H1 (cell line): ENCODE measurements around the gene S100A13. TPM values are rescaled to one million over a fixed set of nuclear protein-coding genes. Genes with fewer than 3 reads are reported as not detected.
A peak's percentile ranks its signal among the peaks of the same experiment; 100 is the strongest.

ENCODE experiments used
- CTCF ChIA-PET: fragments of 300-600 bp; sonication (Branson Sonifier 250); formaldehyde crosslinking; loops from one replicate; lab custom pipeline; 2021; ENCODE audit not compliant: partially characterized antibody; lab: Charles Lee
- POLR2A ChIA-PET: fragments of 300-600 bp; sonication (Branson Sonifier 250); formaldehyde crosslinking; loops from one replicate; lab custom pipeline; 2021; ENCODE audit warnings: inconsistent platforms; ENCODE audit not compliant: partially characterized antibody; lab: Charles Lee
- DNase-seq, 2 experiments: peaks; one replicate each; pipeline versions ENCODE4 v3.0.0 to v3.0.0-alpha.2; 2010 to 2022; ENCODE audit warnings: low spot score in 2 of 2, low read depth in 1 of 2, mixed read lengths in 1 of 2
- FAIRE-seq: peaks from 2 replicates; lab custom pipeline; 2011; peaks lifted over from hg19 to GRCh38; lab: Jason Lieb, UNC
- H2AFZ ChIP-seq: 2 replicates; pipeline ENCODE4 v1.8.1; 2012; ENCODE audit warnings: low read length, inconsistent platforms
- H2AK5ac ChIP-seq: 2 replicates; pipeline ENCODE4 v1.6.1; 2013; ENCODE audit warnings: low read depth, low read length
- H2BK120ac ChIP-seq: replicated peaks from 2 replicates; pipeline ENCODE3; 2013; ENCODE audit warnings: low read depth, low read length, inconsistent platforms
- H2BK12ac ChIP-seq: 2 replicates; pipeline ENCODE4 v1.6.1; 2013; ENCODE audit warnings: low read depth, low read length
- H2BK15ac ChIP-seq: 2 replicates; pipeline ENCODE4 v1.6.1; 2013; ENCODE audit warnings: low read length
- H2BK20ac ChIP-seq: 2 replicates; pipeline ENCODE4 v1.6.1; 2013; ENCODE audit warnings: low read length
- H2BK5ac ChIP-seq: 2 replicates; pipeline ENCODE4 v1.6.1; 2013; ENCODE audit warnings: low read depth, low read length
- H3K14ac ChIP-seq: 2 replicates; pipeline ENCODE4 v1.6.1; 2013; ENCODE audit warnings: inconsistent platforms; ENCODE audit not compliant: insufficient read length
- H3K18ac ChIP-seq: 2 replicates; pipeline ENCODE4 v1.6.1; 2013; ENCODE audit warnings: low read length; ENCODE audit errors: extremely low read depth
- H3K23ac ChIP-seq: 2 replicates; pipeline ENCODE4 v1.6.1; 2013; ENCODE audit warnings: inconsistent platforms; ENCODE audit not compliant: insufficient read length
- H3K23me2 ChIP-seq: 2 replicates; pipeline ENCODE4 v1.6.1; 2013; ENCODE audit warnings: low read depth, low read length
- H3K27ac ChIP-seq: 2 replicates; pipeline ENCODE4 v1.6.1; 2011; ENCODE audit warnings: low read depth, low read length, inconsistent platforms
- H3K27me3 ChIP-seq, 4 experiments: replicated peaks in 1 of 4; 1 replicate in 1 of 4; 2 replicates in 3 of 4; pipeline versions ENCODE4 v1.6.1 to v1.8.1; 2011 to 2013; ENCODE audit warnings: low read length in 3 of 4, mild to moderate bottlenecking in 3 of 4, inconsistent platforms in 2 of 4, mixed read lengths in 2 of 4, moderate library complexity in 1 of 4; ENCODE audit not compliant: control insufficient read depth in 3 of 4, insufficient read depth in 3 of 4; ENCODE audit errors: extremely low read depth in 1 of 4
- H3K36me3 ChIP-seq, 4 experiments: 2 replicates each; pipeline versions ENCODE4 v1.6.1 to v1.8.1; 2011 to 2013; ENCODE audit warnings: mild to moderate bottlenecking in 4 of 4, low read length in 3 of 4, moderate library complexity in 2 of 4, control low read depth in 1 of 4, inconsistent platforms in 1 of 4; ENCODE audit not compliant: insufficient read depth in 4 of 4, control insufficient read depth in 2 of 4
- H3K4ac ChIP-seq: replicated peaks from 2 replicates; pipeline ENCODE3; 2013; ENCODE audit warnings: low read length, low read depth, mixed read lengths, inconsistent platforms; ENCODE audit not compliant: insufficient read length
- H3K4me1 ChIP-seq, 4 experiments: replicated peaks in 1 of 4; 1 replicate in 1 of 4; 2 replicates in 3 of 4; pipeline versions ENCODE4 v1.6.1 to v1.8.1; 2011 to 2013; ENCODE audit warnings: low read length in 3 of 4, inconsistent platforms in 2 of 4, mixed read lengths in 1 of 4; ENCODE audit not compliant: insufficient read depth in 4 of 4, control insufficient read depth in 3 of 4
- H3K4me2 ChIP-seq, 2 experiments: 2 replicates each; pipeline versions ENCODE4 v1.6.1 to v1.8.1; 2011 to 2013; ENCODE audit warnings: low read depth in 2 of 2, low read length in 2 of 2, control low read depth in 1 of 2, inconsistent platforms in 1 of 2, mild to moderate bottlenecking in 1 of 2; ENCODE audit not compliant: insufficient read depth in 1 of 2
- H3K4me3 ChIP-seq, 4 experiments: fragments of 200-600, 300-600 bp in 1 of 4; sonication (generic), shearing (Covaris generic), sonication (Bioruptor Twin) in 1 of 4; 2 replicates each; pipeline versions ENCODE4 v1.5.1 to v1.8.1; 2011 to 2016; ENCODE audit warnings: low read length in 4 of 4, low read depth in 3 of 4, control low read depth in 2 of 4, inconsistent platforms in 2 of 4, mild to moderate bottlenecking in 2 of 4, mixed read lengths in 1 of 4, moderate library complexity in 1 of 4; ENCODE audit not compliant: insufficient read depth in 2 of 4; ENCODE audit errors: extremely low read depth in 1 of 4
- H3K56ac ChIP-seq: replicated peaks from 2 replicates; pipeline ENCODE3; 2013; ENCODE audit warnings: low read depth, mild to moderate bottlenecking, mixed read lengths, low read length, inconsistent platforms; ENCODE audit not compliant: insufficient read length
- H3K79me1 ChIP-seq: 2 replicates; pipeline ENCODE4 v1.6.1; 2013; ENCODE audit warnings: low read depth, low read length, control low read depth
- H3K79me2 ChIP-seq, 2 experiments: 2 replicates each; pipeline versions ENCODE4 v1.6.1 to v1.8.1; 2012 to 2013; ENCODE audit warnings: low read length in 2 of 2, mild to moderate bottlenecking in 2 of 2, inconsistent platforms in 1 of 2; ENCODE audit not compliant: insufficient read depth in 2 of 2, control insufficient read depth in 1 of 2
- H3K9ac ChIP-seq, 4 experiments: replicated peaks in 1 of 4; 1 replicate in 1 of 4; 2 replicates in 3 of 4; pipeline versions ENCODE4 v1.6.1 to v1.8.1; 2011 to 2013; ENCODE audit warnings: low read depth in 3 of 4, low read length in 3 of 4, control low read depth in 2 of 4, mild to moderate bottlenecking in 2 of 4, moderate library complexity in 2 of 4, inconsistent platforms in 1 of 4; ENCODE audit errors: extremely low read depth in 1 of 4
- H3K9me3 ChIP-seq, 2 experiments: 2 replicates each; pipeline versions ENCODE4 v1.6.1 to v1.8.1; 2012 to 2013; ENCODE audit warnings: mild to moderate bottlenecking in 2 of 2, moderate library complexity in 2 of 2, control low read depth in 1 of 2, inconsistent platforms in 1 of 2, low read depth in 1 of 2, low read length in 1 of 2, mixed read lengths in 1 of 2; ENCODE audit not compliant: insufficient read depth in 2 of 2
- H4K20me1 ChIP-seq, 2 experiments: replicated peaks in 1 of 2; 2 replicates each; pipeline versions ENCODE3 to v1.8.1; 2011 to 2013; ENCODE audit warnings: inconsistent platforms in 2 of 2, low read length in 2 of 2, mild to moderate bottlenecking in 1 of 2; ENCODE audit not compliant: insufficient read depth in 2 of 2, control insufficient read depth in 1 of 2
- H4K5ac ChIP-seq: 2 replicates; pipeline ENCODE4 v1.6.1; 2013; ENCODE audit warnings: low read length, low read depth, mixed read lengths, inconsistent platforms; ENCODE audit not compliant: insufficient read length
- H4K8ac ChIP-seq: 2 replicates; pipeline ENCODE4 v1.8.0; 2013; ENCODE audit warnings: mild to moderate bottlenecking, moderate library complexity, low read length, inconsistent platforms; ENCODE audit not compliant: insufficient read depth; ENCODE audit errors: extremely low read depth
- H4K91ac ChIP-seq: replicated peaks from 2 replicates; pipeline ENCODE3; 2013; ENCODE audit warnings: low read length, mixed read lengths, inconsistent platforms; ENCODE audit not compliant: insufficient read length
- BACH1 ChIP-seq: IDR thresholded peaks from 2 replicates; pipeline ENCODE4 v1.6.1; 2012; ENCODE audit warnings: low read length, improper control_type of control experiment
- CREB1 ChIP-seq: IDR thresholded peaks from 2 replicates; pipeline ENCODE4 v1.6.1; 2012; ENCODE audit warnings: inconsistent platforms
- HDAC6 ChIP-seq: IDR thresholded peaks from one replicate; pipeline ENCODE4 v1.7.1; 2012; ENCODE audit warnings: low read depth, mild to moderate bottlenecking, inconsistent platforms, low read length, moderate library complexity
- WGBS, 2 experiments: shearing (Covaris generic) in 1 of 2; methylation state at CpG; one replicate each; pipeline versions ENCODE4 v1.1.6 to v1.1.7; 2013 to 2015; ENCODE audit warnings: low lambda C conversion rate in 2 of 2, mixed read lengths in 2 of 2, inconsistent platforms in 1 of 2, low coverage in 1 of 2, missing lambda C conversion rate in 1 of 2; ENCODE audit not compliant: insufficient replicate concordance in 2 of 2, insufficient coverage in 1 of 2, insufficient read length in 1 of 2; ENCODE audit errors: extremely low coverage in 1 of 2, missing lambda C conversion rate in 1 of 2; 5-methylcytosine and 5-hydroxymethylcytosine counted together
- polyA plus RNA-seq, 7 experiments: library from polyadenylated mRNA; depleted of rRNA in 3 of 7; stranded (reverse) in 5 of 7; unstranded in 2 of 7; fragments of >200 nt in 5 of 7; fragments of 200-250 nt in 2 of 7; gene quantifications; 1 replicate in 5 of 7; 2 replicates in 1 of 7; 4 replicates in 1 of 7; pipeline versions ENCODE4 v1.2.1 to v1.2.3, GENCODE V29; 2011 to 2013; ENCODE audit warnings: missing spikeins in 2 of 7, mixed read lengths in 2 of 7
- total RNA-seq: library from RNA; stranded (reverse); fragmentation: NEBNext Ultra II Directional; extraction: Animal tissue kit (Norgen Biotek cat#: 25700); gene quantifications from 2 replicates; pipeline ENCODE4 v1.2.1, GENCODE V29; 2021

The S100A13 gene
- total and polyA plus RNA-seq, 2 of the 8 experiments (the other 6 are each of a cell fraction or from before 2014, with no cell fraction given): 63.6 to 127 TPM

GRCh38 chr1:153636312-153636711 is 9.0 kb upstream of the S100A13 start:
- H2BK120ac ChIP-seq: no peak overlapping the region
- no peak overlapping the region for H2BK15ac ChIP-seq
- H3K27me3 ChIP-seq: no peaks in the 10 kb centered on the region
- H3K4me2 ChIP-seq: peak overlapping the region in 1 of 2 experiments; percentile 33; a peak in 1 of 4 replicates
- no peak overlapping the region for H2AFZ ChIP-seq
- 92% methylated on average over 8 of the region's 9 CpGs; no CpG with 5 or more reads in 1 of the 2 experiments for WGBS, 2 experiments
- no peak overlapping the region for H2BK5ac ChIP-seq
- no peak overlapping the region for H3K23ac ChIP-seq
- no peak for TF ChIP-seq CREB1
- no peak for TF ChIP-seq BACH1
- TF ChIP-seq HDAC6: no peak
- H3K79me2 ChIP-seq: peaks cover 0 to 44% of the 10 kb centered on the region in 2 experiments; a peak in 3 of 4 replicates
- CTCF ChIA-PET: interaction anchor here (0.7 to 5.4 kb wide), 2 partner anchors 8 to 14 kb away, joined by 5 to 28 read pairs; partner anchors contain the start of genes S100A1 and S100A13
- H3K36me3 ChIP-seq: peaks cover 32 to 55% (median 48%) of the 10 kb centered on the region in 4 experiments
- no peak overlapping the region for H3K14ac ChIP-seq
- no peaks in the 10 kb centered on the region for H3K9me3 ChIP-seq
- no peak overlapping the region for H3K18ac ChIP-seq
- peaks cover 2 to 4% of the 10 kb centered on the region in 2 experiments for H4K20me1 ChIP-seq
- no peaks in the 10 kb centered on the region; the same call in 1 of the 2 replicates for H3K23me2 ChIP-seq
- H3K79me1 ChIP-seq: no peaks in the 10 kb centered on the region
- no peak overlapping the region for H4K91ac ChIP-seq
- H3K9ac ChIP-seq: no peak overlapping the region
- no peak for FAIRE-seq
- H3K4me1 ChIP-seq: peaks cover 0 to 5% (median 4%) of the 10 kb centered on the region in 4 experiments; a peak in 5 of 7 replicates
- H2BK20ac ChIP-seq: no peak overlapping the region
- DNase-seq: no peak
- no peak overlapping the region for H3K4ac ChIP-seq
- H2BK12ac ChIP-seq: no peak overlapping the region
- POLR2A ChIA-PET: interaction anchor here (0.8 to 16.2 kb wide), 3 partner anchors 9 to 28 kb away, joined by 4 to 343 read pairs (median 122); partner anchors contain the start of genes ILF2, S100A13 and SNAPIN
- H3K27ac ChIP-seq: no peak overlapping the region
- H4K8ac ChIP-seq: no peak overlapping the region
- no peak overlapping the region for H3K4me3 ChIP-seq
- H4K5ac ChIP-seq: no peak overlapping the region
- no peak overlapping the region for H3K56ac ChIP-seq
- H2AK5ac ChIP-seq: no peak overlapping the region
